Tibial nerve (tissue), 4 donors: ENCODE measurements around the gene TMEM131L.

Source experiments
- CTCF ChIP-seq, 5 experiments: fragments of 200-600 bp in 3 of 5; fragments of 450-650 bp in 2 of 5; sonication (generic) in 3 of 5; IDR thresholded peaks; one replicate each; pipeline ENCODE4 v1.5.1; 2016 to 2019; ENCODE audit warnings: antibody characterized with exemption in 5 of 5, mild to moderate bottlenecking in 3 of 5, moderate library complexity in 2 of 5
- EP300 ChIP-seq, 2 donors: sonication (generic); formaldehyde crosslinking; IDR thresholded peaks; one replicate each; pipeline ENCODE4 v1.6.1; 2017; ENCODE audit warnings: antibody characterized with exemption in 2 of 2, mild to moderate bottlenecking in 1 of 2
- POLR2A ChIP-seq, 2 donors: fragments of 450-650 bp; IDR thresholded peaks; one replicate each; pipeline ENCODE4 v1.6.1; 2017; ENCODE audit warnings: antibody characterized with exemption in 2 of 2, mild to moderate bottlenecking in 2 of 2, moderate library complexity in 2 of 2

GRCh38 chr4:153426207-153426885 lies 39.8 kb upstream of the TMEM131L start:
- TF ChIP-seq EP300 (IDR thresholded peaks at IDR 0.05) (no peak), CTCF (IDR thresholded peaks at IDR 0.05) (no peak), POLR2A (IDR thresholded peaks at IDR 0.05) (no peak)
